A673 (cell line): ENCODE measurements around the gene UGT1A4.

Source experiments
- EZH2 ChIP-seq: fragments of 200-600 bp; sonication (generic); IDR thresholded peaks from 2 replicates; pipeline ENCODE4 v1.6.1; 2017; ENCODE audit warnings: borderline replicate concordance, low read depth, mild to moderate bottlenecking, mixed read lengths, antibody characterized with exemption, low read length; ENCODE audit not compliant: poor library complexity, severe bottlenecking
- TF ChIP-seq, protein P1 (sequence below): fragments of 300-800, 200-600 bp; sonication (generic); conservative IDR thresholded peaks from 2 replicates; pipeline ENCODE4 v1.5.1; 2017; ENCODE audit warnings: low read depth, mild to moderate bottlenecking, antibody characterized with exemption, low read length, moderate library complexity, mixed read lengths

DNA sequence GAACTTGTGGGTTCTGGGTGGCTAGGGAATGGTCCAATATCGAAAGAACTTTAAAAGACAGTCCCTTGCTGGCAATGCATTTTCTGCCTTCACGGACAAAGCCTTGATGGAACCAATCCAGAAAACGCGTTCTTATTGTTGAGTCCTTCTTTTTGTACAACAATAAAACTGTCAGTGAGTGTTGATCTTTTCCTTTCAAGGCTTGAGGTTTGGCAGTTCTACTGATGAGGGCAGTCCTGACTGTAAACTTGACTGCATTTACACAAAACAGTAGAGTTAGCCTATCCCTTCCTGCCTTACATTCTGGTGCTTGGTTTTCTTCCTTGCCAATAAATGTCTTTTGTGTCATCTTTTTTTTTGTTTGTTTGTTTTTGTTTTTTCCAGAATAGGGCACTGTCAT lies 39.3 kb upstream of the UGT1A4 start:
- TF ChIP-seq, protein P1, sequence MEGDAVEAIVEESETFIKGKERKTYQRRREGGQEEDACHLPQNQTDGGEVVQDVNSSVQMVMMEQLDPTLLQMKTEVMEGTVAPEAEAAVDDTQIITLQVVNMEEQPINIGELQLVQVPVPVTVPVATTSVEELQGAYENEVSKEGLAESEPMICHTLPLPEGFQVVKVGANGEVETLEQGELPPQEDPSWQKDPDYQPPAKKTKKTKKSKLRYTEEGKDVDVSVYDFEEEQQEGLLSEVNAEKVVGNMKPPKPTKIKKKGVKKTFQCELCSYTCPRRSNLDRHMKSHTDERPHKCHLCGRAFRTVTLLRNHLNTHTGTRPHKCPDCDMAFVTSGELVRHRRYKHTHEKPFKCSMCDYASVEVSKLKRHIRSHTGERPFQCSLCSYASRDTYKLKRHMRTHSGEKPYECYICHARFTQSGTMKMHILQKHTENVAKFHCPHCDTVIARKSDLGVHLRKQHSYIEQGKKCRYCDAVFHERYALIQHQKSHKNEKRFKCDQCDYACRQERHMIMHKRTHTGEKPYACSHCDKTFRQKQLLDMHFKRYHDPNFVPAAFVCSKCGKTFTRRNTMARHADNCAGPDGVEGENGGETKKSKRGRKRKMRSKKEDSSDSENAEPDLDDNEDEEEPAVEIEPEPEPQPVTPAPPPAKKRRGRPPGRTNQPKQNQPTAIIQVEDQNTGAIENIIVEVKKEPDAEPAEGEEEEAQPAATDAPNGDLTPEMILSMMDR: no peak
- TF ChIP-seq EZH2: no peak
